CD8-positive, alpha-beta memory T cell (primary cell): ENCODE measurements around the gene OR13J1. TPM values are rescaled to one million over a fixed set of nuclear protein-coding genes. Genes with fewer than 3 reads are reported as not detected.
A peak's percentile ranks its signal among the peaks of the same experiment; 100 is the strongest.

Source experiments
- CTCF ChIA-PET: fragments of 350-600 bp; sonication (Branson Sonifier 250); formaldehyde crosslinking; loops from one replicate; lab custom pipeline; 2021; ENCODE audit warnings: antibody characterized with exemption; lab: Charles Lee
- POLR2A ChIA-PET: fragments of 350-600 bp; sonication (Branson Sonifier 250); formaldehyde crosslinking; loops from one replicate; lab custom pipeline; 2021; ENCODE audit warnings: antibody characterized with exemption; lab: Charles Lee
- DNase-seq, 5 donors: peaks; one replicate each; pipeline versions ENCODE4 v3.0.0 to v3.0.0-alpha.2; 2020 to 2022; ENCODE audit warnings: mixed read lengths in 1 of 5
- H3K27ac ChIP-seq: one replicate; pipeline ENCODE4 v1.7.0; 2013; ENCODE audit warnings: low read depth, mild to moderate bottlenecking, low read length, moderate library complexity
- H3K27me3 ChIP-seq: 2 replicates; pipeline ENCODE4 v1.7.0; 2013; ENCODE audit warnings: low read length, mild to moderate bottlenecking; ENCODE audit not compliant: insufficient read depth, poor library complexity, severe bottlenecking
- H3K36me3 ChIP-seq: 2 replicates; pipeline ENCODE4 v1.7.0; 2013; ENCODE audit warnings: mild to moderate bottlenecking, low read length, moderate library complexity; ENCODE audit not compliant: insufficient read depth
- H3K4me1 ChIP-seq: 2 replicates; pipeline ENCODE4 v1.7.0; 2013; ENCODE audit warnings: mild to moderate bottlenecking, low read length, moderate library complexity; ENCODE audit not compliant: insufficient read depth
- H3K4me3 ChIP-seq: 2 replicates; pipeline ENCODE4 v1.7.0; 2013; ENCODE audit warnings: mild to moderate bottlenecking, low read length
- H3K9me3 ChIP-seq: 2 replicates; pipeline ENCODE4 v1.7.0; 2013; ENCODE audit warnings: mild to moderate bottlenecking, low read length
- H3K27ac Mint-ChIP-seq, 8 donors: one replicate each; pipeline ENCODE4 v1.8.0; 2020 to 2021; ENCODE audit warnings: mixed read lengths in 8 of 8, mild to moderate bottlenecking in 6 of 8, inconsistent platforms in 3 of 8, moderate library complexity in 3 of 8
- H3K27me3 Mint-ChIP-seq, 2 donors: one replicate each; pipeline ENCODE4 v1.8.0; 2020 to 2021; ENCODE audit warnings: mixed read lengths in 2 of 2, mild to moderate bottlenecking in 1 of 2, moderate library complexity in 1 of 2
- H3K36me3 Mint-ChIP-seq, 3 donors: one replicate each; pipeline ENCODE4 v1.8.0; 2020 to 2021; ENCODE audit warnings: mixed read lengths in 3 of 3, inconsistent platforms in 1 of 3, mild to moderate bottlenecking in 1 of 3
- H3K4me1 Mint-ChIP-seq, 3 donors: one replicate each; pipeline ENCODE4 v1.8.0; 2020 to 2021; ENCODE audit warnings: mixed read lengths in 3 of 3, inconsistent platforms in 1 of 3, mild to moderate bottlenecking in 1 of 3
- H3K4me3 Mint-ChIP-seq, 7 donors: one replicate each; pipeline ENCODE4 v1.8.0; 2020 to 2021; ENCODE audit warnings: mixed read lengths in 7 of 7, mild to moderate bottlenecking in 6 of 7, moderate library complexity in 4 of 7, inconsistent platforms in 2 of 7
- H3K9me3 Mint-ChIP-seq, 5 donors: one replicate each; pipeline ENCODE4 v1.8.0; 2020 to 2022; ENCODE audit warnings: mixed read lengths in 5 of 5, mild to moderate bottlenecking in 3 of 5, moderate library complexity in 2 of 5, inconsistent platforms in 1 of 5
- polyA plus RNA-seq: library from polyadenylated mRNA; unstranded; fragments of 300-500 nt; fragmentation: Illumina TruSeq; gene quantifications from one replicate; pipeline ENCODE4 v1.2.3, GENCODE V29; 2021
- total RNA-seq, 2 experiments: library from RNA; stranded (reverse); gene quantifications; one replicate each; pipeline ENCODE4 v1.2.3, GENCODE V29; 2021

Gene OR13J1
- total and polyA plus RNA-seq, 3 experiments from 2014 or later = not detected

DNA sequence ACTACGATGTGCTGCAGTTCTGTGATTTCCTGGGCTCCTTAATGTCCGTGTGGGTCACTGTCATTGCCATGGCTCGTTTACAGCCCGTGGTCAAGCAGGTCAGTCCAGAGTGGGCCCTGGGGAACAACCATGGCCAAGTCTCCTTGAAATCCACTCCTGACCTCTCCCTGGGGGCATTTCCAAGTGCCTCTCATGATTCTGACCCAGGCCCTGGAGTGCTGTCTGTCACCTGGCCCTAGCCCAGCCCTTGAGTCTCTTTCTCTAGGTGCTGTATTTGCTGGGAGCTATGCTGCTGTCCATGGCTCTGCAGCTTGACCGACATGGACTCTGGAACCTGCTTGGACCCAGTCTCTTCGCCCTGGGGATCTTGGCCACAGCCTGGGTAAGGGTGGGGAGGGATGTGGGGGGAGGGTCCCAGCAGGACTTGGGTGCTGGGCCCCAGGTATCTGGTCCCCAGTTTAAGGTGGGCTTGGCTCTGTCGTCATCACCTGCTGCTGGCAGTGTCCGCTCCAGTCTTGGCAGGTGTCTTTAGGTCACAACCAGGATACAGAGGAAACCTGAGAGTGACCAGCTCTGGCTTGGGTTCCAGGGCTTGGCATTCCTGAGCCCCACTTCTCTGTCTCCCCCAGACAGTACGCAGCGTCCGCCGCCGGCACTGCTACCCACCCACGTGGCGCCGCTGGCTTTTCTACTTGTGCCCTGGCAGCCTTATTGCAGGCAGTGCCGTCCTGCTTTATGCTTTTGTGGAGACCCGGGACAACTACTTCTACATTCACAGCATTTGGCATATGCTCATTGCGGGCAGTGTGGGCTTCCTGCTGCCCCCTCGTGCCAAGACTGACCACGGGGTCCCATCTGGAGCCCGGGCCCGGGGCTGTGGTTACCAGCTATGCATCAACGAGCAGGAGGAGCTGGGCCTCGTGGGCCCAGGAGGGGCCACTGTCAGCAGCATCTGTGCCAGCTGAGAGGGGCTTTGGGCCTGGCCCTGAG is 17.0 kb downstream of the OR13J1 start:
- no peak for DNase-seq
- ChIA-PET POLR2A (no interaction called here), CTCF (no interaction called here)
- Histone ChIP-seq H3K4me1 (no peaks in the 10 kb centered on the region), H3K36me3 (no peaks in the 10 kb centered on the region), H3K27me3 (no peaks in the 10 kb centered on the region), H3K27ac (no peak overlapping the region), H3K9me3 (no peaks in the 10 kb centered on the region), H3K4me3 (no peak overlapping the region)
- Mint-ChIP-seq H3K27ac (no peak overlapping the region), H3K9me3 (no peaks in the 10 kb centered on the region), H3K4me1 (no peaks in the 10 kb centered on the region), H3K4me3 (no peak overlapping the region), H3K36me3 (peaks cover 0 to 4% (median 2%) of the 10 kb centered on the region in 3 donors), H3K27me3 (peaks cover 0 to 2% of the 10 kb centered on the region in 2 donors)

GRCh38 chr9:35852267-35852815 is 17.9 kb downstream of the OR13J1 start:
- Mint-ChIP-seq H3K4me1 (peaks cover 0 to 1% (median 0%) of the 10 kb centered on the region in 3 donors), H3K27ac (no peak overlapping the region), H3K36me3 (peaks cover 3 to 11% (median 4%) of the 10 kb centered on the region in 3 donors), H3K27me3 (peaks cover 0 to 2% of the 10 kb centered on the region in 2 donors), H3K4me3 (no peak overlapping the region), H3K9me3 (no peaks in the 10 kb centered on the region)
- DNase-seq = no peak
- Histone ChIP-seq H3K4me3 (no peak overlapping the region), H3K27ac (no peak overlapping the region), H3K36me3 (no peaks in the 10 kb centered on the region), H3K9me3 (no peaks in the 10 kb centered on the region), H3K27me3 (no peaks in the 10 kb centered on the region), H3K4me1 (no peaks in the 10 kb centered on the region)
- CTCF ChIA-PET = interaction anchor here (1.4 to 2.1 kb wide), 2 partner anchors 26 to 30 kb away, joined by 5 to 6 read pairs; no protein-coding TSS in a partner anchor
- POLR2A ChIA-PET = no interaction called here

- H3K27me3 Mint-ChIP-seq = no peaks in the 10 kb centered on the region
- peak overlapping the region in 2 of 8 donors; percentile 7 to 14 for H3K27ac Mint-ChIP-seq
- Histone ChIP-seq H3K36me3 (no peaks in the 10 kb centered on the region), H3K27ac (no peak overlapping the region), H3K27me3 (no peaks in the 10 kb centered on the region), H3K4me1 (peaks cover 18% of the 10 kb centered on the region), H3K4me3 (no peak overlapping the region), H3K9me3 (no peaks in the 10 kb centered on the region)
- H3K4me1 Mint-ChIP-seq = peaks cover 16 to 17% (median 16%) of the 10 kb centered on the region in 3 donors
- H3K4me3 Mint-ChIP-seq = no peak overlapping the region
- ChIA-PET POLR2A (no interaction called here), CTCF (interaction anchor here (1.2 kb wide), 1 partner anchor 9 kb away, joined by 3 read pairs; no protein-coding TSS in a partner anchor)
- no peaks in the 10 kb centered on the region for H3K9me3 Mint-ChIP-seq
- peaks cover 5 to 17% (median 6%) of the 10 kb centered on the region in 3 donors for H3K36me3 Mint-ChIP-seq
- DNase-seq = no peak
These were observed 22.2 kb downstream of the OR13J1 start for GRCh38 chr9:35847792-35848572.

DNA sequence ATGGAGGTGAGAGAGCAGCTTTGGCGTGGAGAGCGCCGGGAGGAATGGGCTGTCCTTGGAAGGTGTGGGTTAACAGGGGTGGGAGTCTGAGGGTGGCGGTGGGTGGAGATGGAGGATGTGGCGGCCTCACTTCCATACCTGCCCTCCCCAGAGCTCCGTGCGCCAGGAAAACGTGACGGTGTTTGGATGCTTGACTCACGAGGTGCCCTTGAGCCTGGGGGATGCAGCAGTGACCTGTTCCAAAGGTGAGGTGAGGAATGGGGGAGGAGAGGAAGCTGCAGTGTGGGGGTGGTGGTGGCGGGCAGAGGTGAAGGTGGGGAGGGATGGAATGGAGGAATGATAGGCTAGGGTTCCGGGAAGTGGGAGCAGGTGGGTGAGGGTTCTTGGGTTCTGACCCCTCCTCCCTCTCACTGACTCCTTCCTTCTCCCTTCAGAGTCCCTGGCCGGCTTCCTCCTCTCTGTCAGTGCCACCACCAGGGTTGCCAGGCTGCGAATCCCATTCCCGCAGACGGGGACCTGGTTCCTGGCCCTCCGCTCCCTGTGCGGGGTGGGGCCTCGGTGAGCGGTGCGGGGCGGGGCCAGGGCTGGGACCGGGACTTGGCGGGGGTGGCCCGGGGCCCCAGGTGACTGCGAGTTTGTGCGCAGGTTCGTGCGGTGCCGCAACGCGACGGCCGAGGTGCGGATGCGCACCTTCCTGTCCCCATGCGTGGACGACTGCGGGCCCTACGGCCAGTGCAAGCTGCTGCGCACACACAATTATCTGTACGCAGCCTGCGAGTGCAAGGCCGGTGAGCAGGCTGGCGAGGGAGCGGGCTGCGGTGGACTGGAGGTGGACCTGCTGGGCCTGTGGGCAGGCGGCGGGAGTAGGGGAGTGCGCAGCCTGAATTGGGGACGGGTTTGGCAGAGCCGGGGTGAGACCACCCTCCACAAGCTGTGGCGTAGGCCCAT is 24.1 kb downstream of the OR13J1 start:
- peaks cover 16 to 17% (median 16%) of the 10 kb centered on the region in 3 donors for H3K4me1 Mint-ChIP-seq
- peak overlapping the region in 2 of 8 donors; percentile 29 to 78 for H3K27ac Mint-ChIP-seq
- H3K36me3 ChIP-seq = no peaks in the 10 kb centered on the region
- H3K27me3 ChIP-seq = no peaks in the 10 kb centered on the region
- H3K4me1 ChIP-seq = peaks cover 18% of the 10 kb centered on the region
- H3K4me3 Mint-ChIP-seq = no peak overlapping the region
- H3K4me3 ChIP-seq = no peak overlapping the region
- ChIA-PET CTCF (interaction anchor here (1.0 to 1.2 kb wide), 2 partner anchors 11 to 12 kb away, joined by 3 to 4 read pairs; no protein-coding TSS in a partner anchor), POLR2A (no interaction called here)
- no peak for DNase-seq
- no peak overlapping the region for H3K27ac ChIP-seq
- no peaks in the 10 kb centered on the region for H3K9me3 Mint-ChIP-seq
- H3K36me3 Mint-ChIP-seq = peaks cover 5 to 17% (median 6%) of the 10 kb centered on the region in 3 donors
- no peaks in the 10 kb centered on the region for H3K9me3 ChIP-seq
- no peaks in the 10 kb centered on the region for H3K27me3 Mint-ChIP-seq

DNA sequence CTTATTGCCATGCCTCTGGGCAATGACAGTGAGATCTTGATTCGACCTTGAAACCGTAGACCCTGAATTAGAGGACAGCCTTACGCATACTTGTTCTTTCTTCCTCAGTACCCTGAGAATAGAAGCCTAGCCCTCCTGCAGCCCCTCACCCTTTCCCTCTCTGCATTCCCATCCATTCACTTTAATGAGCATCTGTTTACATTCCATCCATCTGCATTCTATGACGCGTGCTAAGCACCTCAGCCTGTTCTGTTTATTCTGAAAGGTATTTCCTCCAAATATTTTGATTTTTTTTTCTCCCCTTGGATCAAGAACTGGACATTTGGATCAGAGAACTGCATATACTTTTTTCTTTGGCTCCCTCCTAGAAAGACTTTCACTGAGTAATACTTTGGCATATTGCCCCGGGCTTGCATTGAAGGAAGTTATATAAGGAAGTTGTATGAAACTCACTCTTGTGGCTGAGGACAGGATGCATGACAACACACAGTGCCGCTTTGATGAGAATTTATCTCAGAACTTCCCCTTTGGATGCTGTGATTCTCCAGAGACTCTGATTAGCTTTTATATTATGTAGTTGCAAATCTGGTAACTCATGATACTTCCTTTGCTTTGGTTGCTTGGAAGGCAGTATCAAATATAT is 25.5 kb downstream of the OR13J1 start:
- peak in 2 of 5 donors; percentile 46 to 68 for DNase-seq
- H3K9me3 Mint-ChIP-seq = no peaks in the 10 kb centered on the region
- peaks cover 16 to 17% (median 16%) of the 10 kb centered on the region in 3 donors for H3K4me1 Mint-ChIP-seq
- no peaks in the 10 kb centered on the region for H3K27me3 Mint-ChIP-seq
- H3K4me3 Mint-ChIP-seq = no peak overlapping the region
- peaks cover 5 to 17% (median 6%) of the 10 kb centered on the region in 3 donors for H3K36me3 Mint-ChIP-seq
- Histone ChIP-seq H3K27ac (no peak overlapping the region), H3K4me1 (peaks cover 18% of the 10 kb centered on the region), H3K4me3 (no peak overlapping the region), H3K36me3 (no peaks in the 10 kb centered on the region), H3K9me3 (no peaks in the 10 kb centered on the region), H3K27me3 (no peaks in the 10 kb centered on the region)
- POLR2A ChIA-PET = no interaction called here
- CTCF ChIA-PET = no interaction called here
- H3K27ac Mint-ChIP-seq = peak overlapping the region in 6 of 8 donors; percentile 8 to 74 (median 46)

- DNase-seq = no peak
- ChIA-PET CTCF (interaction anchor here (1.8 kb wide), 1 partner anchor 17 kb away, joined by 5 read pairs; no protein-coding TSS in a partner anchor), POLR2A (no interaction called here)
These were observed 27.4 kb downstream of the OR13J1 start for GRCh38 chr9:35842795-35843194.

More at GRCh38 chr9:35842795-35843194, 27.4 kb downstream of the OR13J1 start:
- Histone ChIP-seq H3K4me3 (no peak overlapping the region), H3K36me3 (no peaks in the 10 kb centered on the region), H3K4me1 (peaks cover 18% of the 10 kb centered on the region), H3K27ac (no peak overlapping the region), H3K9me3 (no peaks in the 10 kb centered on the region), H3K27me3 (no peaks in the 10 kb centered on the region)
- H3K9me3 Mint-ChIP-seq = no peaks in the 10 kb centered on the region
- peak overlapping the region in 1 of 8 donors; percentile 21 for H3K27ac Mint-ChIP-seq
- no peaks in the 10 kb centered on the region for H3K27me3 Mint-ChIP-seq
- H3K36me3 Mint-ChIP-seq = peaks cover 2 to 11% (median 5%) of the 10 kb centered on the region in 3 donors
- H3K4me1 Mint-ChIP-seq = peaks cover 16 to 17% (median 16%) of the 10 kb centered on the region in 3 donors
- no peak overlapping the region for H3K4me3 Mint-ChIP-seq
